HEK293 (cell line): Measurements from ENCODE around the gene CRACR2A.

ENCODE experiments used
- CTCF ChIA-PET: fragments of 350-600 bp; formaldehyde crosslinking; extraction: SDS; loops from one replicate; lab custom pipeline; 2021; ENCODE audit warnings: antibody characterized with exemption; lab: Yijun Ruan, JAX
- POLR2A ChIA-PET: fragments of 300-600 bp; formaldehyde crosslinking; extraction: SDS; loops from one replicate; lab custom pipeline; 2020; ENCODE audit warnings: antibody characterized with exemption, inconsistent platforms; lab: Yijun Ruan, JAX
- H3K27ac ChIP-seq: fragments of 200-500 bp; sonication (Bioruptor generic); 2 replicates; pipeline ENCODE4 v1.5.1; 2014; ENCODE audit warnings: low read depth, low read length, control low read depth, inconsistent platforms; ENCODE audit errors: extremely low read depth
- H3K36me3 ChIP-seq, 2 experiments: fragments of 200-500 bp in 1 of 2; sonication (Bioruptor generic) in 1 of 2; 1 replicate in 1 of 2; 2 replicates in 1 of 2; pipeline ENCODE4 v1.5.1; 2014 to 2017; ENCODE audit warnings: inconsistent platforms in 2 of 2, low read length in 2 of 2; ENCODE audit not compliant: control insufficient read depth in 2 of 2, insufficient read depth in 1 of 2
- H3K4me1 ChIP-seq: fragments of 200-500 bp; sonication (Bioruptor generic); 2 replicates; pipeline ENCODE4 v1.5.1; 2014; ENCODE audit warnings: mild to moderate bottlenecking, low read length, inconsistent platforms; ENCODE audit not compliant: control insufficient read depth, insufficient read depth
- H3K4me3 ChIP-seq: 2 replicates; pipeline ENCODE4 v1.5.1; 2011; ENCODE audit warnings: low read depth, mild to moderate bottlenecking, control low read depth, low read length, moderate library complexity
- H3K9me3 ChIP-seq: fragments of 200-500 bp; sonication (Bioruptor generic); 2 replicates; pipeline ENCODE4 v1.5.1; 2014; ENCODE audit warnings: low read depth, low read length, inconsistent platforms; ENCODE audit not compliant: control insufficient read depth, insufficient read depth
- ATF2 ChIP-seq: fragments of 450-650 bp; formaldehyde crosslinking; IDR thresholded peaks from 2 replicates; pipeline ENCODE4 v1.5.1; 2016; ENCODE audit warnings: missing biosample characterization, missing genetic modification characterization, low read depth
- HOXC10 ChIP-seq: sonication (generic); formaldehyde crosslinking; IDR thresholded peaks from 2 replicates; pipeline ENCODE4 v1.8.1; 2023; ENCODE audit warnings: mild to moderate bottlenecking, missing genetic modification reagents
- MEIS1 ChIP-seq: sonication (generic); formaldehyde crosslinking; IDR thresholded peaks from 2 replicates; pipeline ENCODE4 v1.8.1; 2022; ENCODE audit warnings: missing genetic modification reagents, mild to moderate bottlenecking, borderline replicate concordance
- PRDM1 ChIP-seq: fragments of 450-650 bp; formaldehyde crosslinking; IDR thresholded peaks from 2 replicates; pipeline ENCODE4; 2016; ENCODE audit warnings: missing biosample characterization, missing genetic modification characterization
- REST ChIP-seq: fragments of 450-650 bp; formaldehyde crosslinking; IDR thresholded peaks from 2 replicates; pipeline ENCODE4 v1.5.1; 2016; ENCODE audit warnings: missing biosample characterization, missing genetic modification characterization
- SP3 ChIP-seq: fragments of 450-650 bp; formaldehyde crosslinking; IDR thresholded peaks from 2 replicates; pipeline ENCODE4 v1.5.1; 2016; ENCODE audit warnings: missing biosample characterization, missing genetic modification characterization
- ZBTB10 ChIP-seq: fragments of 450-650 bp; formaldehyde crosslinking; IDR thresholded peaks from 2 replicates; pipeline ENCODE4 v1.5.1; 2016; ENCODE audit warnings: missing biosample characterization, missing genetic modification characterization
- ZNF10 ChIP-seq: fragments of 450-650 bp; formaldehyde crosslinking; IDR thresholded peaks from 2 replicates; pipeline ENCODE4 v1.5.1; 2017; ENCODE audit warnings: missing biosample characterization, missing genetic modification characterization
- ZNF214 ChIP-seq: fragments of 450-650 bp; formaldehyde crosslinking; IDR thresholded peaks from 2 replicates; pipeline ENCODE4 v1.5.1; 2017; ENCODE audit warnings: missing biosample characterization, mild to moderate bottlenecking, missing genetic modification characterization, borderline replicate concordance
- ZNF423 ChIP-seq: fragments of 450-650 bp; formaldehyde crosslinking; IDR thresholded peaks from 2 replicates; pipeline ENCODE4 v1.5.1; 2016; ENCODE audit warnings: missing biosample characterization, missing genetic modification characterization
- ZNF449 ChIP-seq: fragments of 450-650 bp; formaldehyde crosslinking; IDR thresholded peaks from 2 replicates; pipeline ENCODE4 v1.5.1; 2017; ENCODE audit warnings: missing biosample characterization, mild to moderate bottlenecking, missing genetic modification characterization, moderate library complexity
- ZNF555 ChIP-seq: fragments of 450-650 bp; formaldehyde crosslinking; conservative IDR thresholded peaks from 2 replicates; pipeline ENCODE4 v1.5.1; 2017; ENCODE audit warnings: missing biosample characterization, mild to moderate bottlenecking, missing genetic modification characterization, inconsistent platforms
- ZNF600 ChIP-seq: fragments of 450-650 bp; formaldehyde crosslinking; IDR thresholded peaks from 2 replicates; pipeline ENCODE4 v1.5.1; 2016; ENCODE audit warnings: missing biosample characterization, missing genetic modification characterization
- ZNF623 ChIP-seq: fragments of 450-650 bp; formaldehyde crosslinking; IDR thresholded peaks from 2 replicates; pipeline ENCODE4 v1.5.1; 2016; ENCODE audit warnings: missing biosample characterization, missing genetic modification characterization
- ZNF692 ChIP-seq: fragments of 450-650 bp; formaldehyde crosslinking; IDR thresholded peaks from 2 replicates; pipeline ENCODE4 v1.5.1; 2016; ENCODE audit warnings: missing biosample characterization, missing genetic modification characterization

CRACR2A gene

GRCh38 chr12:3601461-3602150 lies 151.3 kb downstream of the CRACR2A start:
- Histone ChIP-seq H3K36me3 (no peaks in the 10 kb centered on the region), H3K4me1 (no peaks in the 10 kb centered on the region; the same call in 1 of the 2 replicates), H3K27ac (no peak overlapping the region), H3K4me3 (no peak overlapping the region), H3K9me3 (no peaks in the 10 kb centered on the region)
- ChIA-PET POLR2A (no interaction called here), CTCF (no interaction called here)
- TF ChIP-seq ZNF692 (tag by site-specific recombination) (no peak), ZNF555 (no peak), ZNF423 (no peak), ZNF10 (tag by site-specific recombination) (no peak), ZNF600 (tag by site-specific recombination) (no peak), ATF2 (tag by site-specific recombination) (no peak), SP3 (tag by site-specific recombination) (no peak), ZBTB10 (no peak), MEIS1 (CRISPR knock-in tag) (no peak), ZNF623 (tag by site-specific recombination) (no peak), ZNF214 (tag by site-specific recombination) (no peak), REST (tag by site-specific recombination) (no peak), PRDM1 (no peak), ZNF449 (tag by site-specific recombination) (no peak), HOXC10 (CRISPR knock-in tag) (no peak)
